ENCODE results near the gene DNAH3. TPM values are rescaled to one million over a fixed set of nuclear protein-coding genes. Genes with fewer than 3 reads are reported as not detected.

The DNAH3 gene
- total RNA-seq, 2 donors from 2014 or later: 0.02 TPM; not detected in 1

DNA sequence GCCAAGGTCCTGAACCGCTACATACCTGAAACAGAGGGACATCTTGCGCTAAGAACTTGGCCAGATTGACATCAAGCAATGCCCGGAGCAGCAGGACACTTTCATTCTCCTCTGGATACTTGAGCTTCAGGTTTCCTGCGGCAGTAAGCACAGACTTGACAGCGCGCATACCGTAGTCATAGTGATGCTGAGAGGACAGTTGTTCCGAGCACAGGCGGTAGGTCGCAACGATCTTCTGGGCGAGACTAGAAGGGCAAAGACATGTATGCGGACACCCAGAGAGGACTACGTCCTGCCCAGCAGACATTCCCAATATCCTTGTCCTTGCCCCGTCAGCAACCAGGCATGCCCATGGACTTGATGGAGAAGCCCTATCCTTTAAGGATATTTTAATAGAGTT lies 112.9 kb downstream of the DNAH3 start:
- Mint-ChIP-seq H3K4me1 (ENCODE audit: low read depth) (no peaks in the 10 kb centered on the region), H3K27me3 (ENCODE audit: low read depth) (peaks cover 7% of the 10 kb centered on the region), H3K4me3 (no peak overlapping the region), H3K36me3 (ENCODE audit: insufficient read depth in 2 of 2) (no peaks in the 10 kb centered on the region), H3K9me3 (no peaks in the 10 kb centered on the region), H3K27ac (no peak overlapping the region)
- no peak for DNase-seq
- no peak for ATAC-seq (replicated peaks in 1 of 2)

GRCh38 chr16:21037168-21037567 lies 113.5 kb downstream of the DNAH3 start:
- Mint-ChIP-seq H3K9me3 (no peaks in the 10 kb centered on the region), H3K27me3 (ENCODE audit: low read depth) (peaks cover 7% of the 10 kb centered on the region), H3K4me1 (ENCODE audit: low read depth) (no peaks in the 10 kb centered on the region), H3K27ac (no peak overlapping the region), H3K36me3 (ENCODE audit: insufficient read depth in 2 of 2) (no peaks in the 10 kb centered on the region), H3K4me3 (no peak overlapping the region)
- no peak for ATAC-seq (replicated peaks in 1 of 2)
- DNase-seq: no peak

- Mint-ChIP-seq H3K9me3 (no peaks in the 10 kb centered on the region), H3K27ac (no peak overlapping the region), H3K27me3 (ENCODE audit: low read depth) (peaks cover 14% of the 10 kb centered on the region), H3K4me1 (ENCODE audit: low read depth) (no peaks in the 10 kb centered on the region), H3K4me3 (no peak overlapping the region), H3K36me3 (ENCODE audit: insufficient read depth in 2 of 2) (no peaks in the 10 kb centered on the region)
- ATAC-seq (replicated peaks in 1 of 2) (no peak), DNase-seq (no peak)
Observed at GRCh38 chr16:21036471-21036870, 114.2 kb downstream of the DNAH3 start.

GRCh38 chr16:21033704-21034103 lies 116.9 kb downstream of the DNAH3 start:
- DNase-seq (no peak), ATAC-seq (replicated peaks in 1 of 2) (no peak)
- Mint-ChIP-seq H3K4me1 (ENCODE audit: low read depth) (no peaks in the 10 kb centered on the region), H3K27me3 (ENCODE audit: low read depth) (peaks cover 20% of the 10 kb centered on the region), H3K9me3 (no peaks in the 10 kb centered on the region), H3K4me3 (no peak overlapping the region), H3K27ac (no peak overlapping the region), H3K36me3 (ENCODE audit: insufficient read depth in 2 of 2) (no peaks in the 10 kb centered on the region)

GRCh38 chr16:21033264-21033663 lies 117.4 kb downstream of the DNAH3 start:
- Mint-ChIP-seq H3K36me3 (ENCODE audit: insufficient read depth in 2 of 2) (no peaks in the 10 kb centered on the region), H3K27ac (no peak overlapping the region), H3K4me3 (no peak overlapping the region), H3K9me3 (no peaks in the 10 kb centered on the region), H3K4me1 (ENCODE audit: low read depth) (no peaks in the 10 kb centered on the region), H3K27me3 (ENCODE audit: low read depth) (peaks cover 20% of the 10 kb centered on the region)
- no peak for DNase-seq
- no peak for ATAC-seq (replicated peaks in 1 of 2)

DNA sequence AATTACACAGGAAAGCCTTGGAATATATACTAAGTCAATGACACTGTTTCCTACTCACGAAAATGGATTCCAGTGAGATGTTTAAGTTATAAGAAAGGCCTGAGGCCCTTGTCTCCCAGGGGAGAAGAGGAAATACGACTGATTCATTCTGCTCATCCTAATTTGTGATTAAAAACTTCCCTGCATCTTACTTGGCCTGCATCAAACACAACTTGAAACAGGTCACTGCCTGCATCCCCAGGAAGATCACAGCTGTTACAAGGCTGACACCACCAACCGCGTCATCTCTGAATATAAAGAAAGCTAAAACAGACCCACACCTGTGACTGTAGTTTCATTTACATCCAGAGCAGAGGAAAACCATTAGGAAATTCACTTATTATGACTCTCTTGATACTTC lies 121.9 kb downstream of the DNAH3 start:
- ATAC-seq (replicated peaks in 1 of 2) (no peak), DNase-seq (no peak)
- H3K27ac Mint-ChIP-seq: no peak overlapping the region
- H3K27me3 Mint-ChIP-seq (ENCODE audit: low read depth): peaks cover 14% of the 10 kb centered on the region
- H3K36me3 Mint-ChIP-seq (ENCODE audit: insufficient read depth in 2 of 2): no peaks in the 10 kb centered on the region
- no peak overlapping the region for H3K4me3 Mint-ChIP-seq
- peaks cover 4% of the 10 kb centered on the region for H3K4me1 Mint-ChIP-seq (ENCODE audit: low read depth)
- no peaks in the 10 kb centered on the region for H3K9me3 Mint-ChIP-seq

DNA sequence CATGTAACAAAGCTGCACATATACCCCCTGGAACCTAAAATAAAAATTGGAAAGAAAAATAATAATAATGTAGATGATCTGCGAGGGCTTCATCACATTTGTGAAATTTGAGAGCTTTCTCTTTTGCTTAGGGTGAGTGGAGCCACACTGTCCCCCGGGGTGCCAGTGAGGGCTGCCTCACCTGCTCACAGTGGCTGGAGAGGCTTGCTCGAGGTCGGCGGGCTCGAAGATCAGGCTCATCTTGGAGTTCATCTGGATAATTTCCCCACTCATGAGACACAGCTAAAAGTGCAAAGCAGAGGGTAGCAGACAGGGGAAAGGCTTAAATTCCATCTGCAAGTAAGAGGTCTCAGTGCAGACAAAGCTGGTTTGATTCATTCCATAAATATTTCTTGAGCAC lies 123.8 kb downstream of the DNAH3 start:
- peaks cover 7% of the 10 kb centered on the region for H3K4me1 Mint-ChIP-seq (ENCODE audit: low read depth)
- no peak for ATAC-seq (replicated peaks in 1 of 2)
- peaks cover 10% of the 10 kb centered on the region for H3K27me3 Mint-ChIP-seq (ENCODE audit: low read depth)
- DNase-seq: no peak
- no peaks in the 10 kb centered on the region for H3K36me3 Mint-ChIP-seq (ENCODE audit: insufficient read depth in 2 of 2)
- no peaks in the 10 kb centered on the region for H3K9me3 Mint-ChIP-seq
- no peak overlapping the region for H3K27ac Mint-ChIP-seq
- no peak overlapping the region for H3K4me3 Mint-ChIP-seq

DNA sequence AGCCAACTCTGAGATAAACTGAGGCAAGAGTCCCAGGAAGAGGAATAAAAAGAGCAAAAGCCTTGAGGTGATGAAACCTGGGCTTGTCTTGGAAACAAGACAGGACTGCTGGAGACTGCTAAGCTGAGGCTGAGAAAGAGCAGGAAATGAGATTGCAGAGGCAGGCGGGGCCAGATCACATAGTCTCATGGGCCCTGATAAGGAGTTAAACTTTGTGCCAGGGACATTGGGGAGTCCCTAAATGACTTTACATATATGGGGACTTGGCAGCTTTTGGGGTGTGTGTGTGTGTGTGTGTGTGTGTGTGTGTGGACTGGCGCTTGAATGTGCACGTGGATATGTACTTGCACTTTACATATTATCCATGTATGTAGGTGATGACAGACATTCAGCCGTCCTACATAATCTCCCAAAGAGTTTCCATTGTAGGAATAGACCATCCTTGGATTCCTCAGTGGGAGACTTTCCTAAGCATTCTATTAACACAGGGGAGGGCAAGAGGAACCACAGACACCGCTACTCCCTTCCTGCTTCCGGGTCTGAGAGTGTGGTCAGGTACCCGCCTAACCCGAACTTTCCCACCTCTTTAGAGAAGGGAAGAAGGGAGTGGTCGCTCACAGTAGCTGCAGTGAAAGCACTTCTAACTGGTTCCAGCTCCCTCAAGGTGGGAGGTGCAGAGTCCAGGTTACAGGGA lies 127.0 kb downstream of the DNAH3 start:
- Mint-ChIP-seq H3K36me3 (ENCODE audit: insufficient read depth in 2 of 2) (no peaks in the 10 kb centered on the region), H3K4me3 (no peak overlapping the region), H3K9me3 (no peaks in the 10 kb centered on the region), H3K27ac (no peak overlapping the region), H3K4me1 (ENCODE audit: low read depth) (peaks cover 7% of the 10 kb centered on the region), H3K27me3 (ENCODE audit: low read depth) (no peaks in the 10 kb centered on the region)
- peak in 1 of 2 donors; percentile 35 for ATAC-seq (replicated peaks in 1 of 2)
- DNase-seq: no peak

GRCh38 chr16:21021316-21021715 lies 129.3 kb downstream of the DNAH3 start:
- H3K4me1 Mint-ChIP-seq (ENCODE audit: low read depth): peaks cover 7% of the 10 kb centered on the region

DNA sequence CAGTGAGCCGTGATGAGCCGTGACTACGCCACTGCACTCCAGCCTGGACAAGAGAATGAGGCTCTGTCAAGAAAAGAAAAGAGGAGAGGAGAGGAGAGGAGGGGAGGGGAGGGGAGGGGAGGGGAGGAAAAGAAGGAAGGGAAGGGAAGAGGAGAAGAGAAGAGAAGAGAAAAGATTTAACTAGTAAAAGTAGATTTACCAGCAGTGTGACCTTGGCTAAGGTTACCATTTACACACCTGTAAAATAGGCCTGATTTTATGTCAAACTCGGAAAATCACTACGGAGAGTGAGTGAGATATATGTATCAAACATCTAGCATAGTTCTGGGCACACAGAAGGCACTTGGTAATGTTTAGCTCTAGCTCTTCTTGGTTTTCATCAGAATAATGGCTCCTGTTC lies 140.8 kb downstream of the DNAH3 start:
- Mint-ChIP-seq H3K36me3 (ENCODE audit: insufficient read depth in 2 of 2) (no peaks in the 10 kb centered on the region), H3K4me1 (ENCODE audit: low read depth) (no peaks in the 10 kb centered on the region), H3K27ac (no peak overlapping the region), H3K27me3 (ENCODE audit: low read depth) (peaks cover 20% of the 10 kb centered on the region), H3K9me3 (peaks cover 2 to 3% of the 10 kb centered on the region in 2 donors), H3K4me3 (no peak overlapping the region)
- DNase-seq (no peak), ATAC-seq (replicated peaks in 1 of 2) (no peak)

More at GRCh38 chr16:21021316-21021715, 129.3 kb downstream of the DNAH3 start:
- Mint-ChIP-seq H3K27me3 (ENCODE audit: low read depth) (peaks cover 5% of the 10 kb centered on the region), H3K9me3 (no peaks in the 10 kb centered on the region), H3K27ac (no peak overlapping the region), H3K36me3 (ENCODE audit: insufficient read depth in 2 of 2) (no peaks in the 10 kb centered on the region), H3K4me3 (no peak overlapping the region)
- no peak for DNase-seq
- no peak for ATAC-seq (replicated peaks in 1 of 2)

DNA sequence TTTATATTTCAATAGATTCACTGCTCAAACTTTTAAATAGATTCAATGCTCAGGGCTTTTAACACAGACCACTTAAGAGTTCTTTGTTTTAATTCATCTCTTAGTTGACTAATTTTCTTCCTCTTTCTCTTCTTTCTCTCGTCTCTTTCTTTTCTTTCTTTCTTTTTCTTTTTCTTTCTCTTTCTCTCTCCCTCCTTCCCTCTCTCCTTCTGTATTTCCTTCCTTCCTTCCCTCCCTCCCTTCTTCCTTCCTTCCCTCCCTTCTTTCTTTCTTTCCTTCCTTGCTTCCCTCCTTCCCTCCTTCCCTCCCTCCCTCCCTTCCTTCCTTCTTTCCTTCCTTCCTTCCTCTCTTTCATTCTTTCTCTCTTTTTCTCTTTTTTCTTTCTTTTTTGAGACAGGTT lies 145.6 kb downstream of the DNAH3 start:
- no peaks in the 10 kb centered on the region for H3K4me1 Mint-ChIP-seq (ENCODE audit: low read depth)

GRCh38 chr16:21001262-21001661 lies 149.4 kb downstream of the DNAH3 start:
- peaks cover 9% of the 10 kb centered on the region for H3K27me3 Mint-ChIP-seq (ENCODE audit: low read depth)
- H3K27ac Mint-ChIP-seq: no peak overlapping the region
- no peaks in the 10 kb centered on the region for H3K36me3 Mint-ChIP-seq (ENCODE audit: insufficient read depth in 2 of 2)
- no peak for ATAC-seq (replicated peaks in 1 of 2)
- DNase-seq: peak; percentile 23 to 29
- no peak overlapping the region for H3K4me3 Mint-ChIP-seq
- no peaks in the 10 kb centered on the region for H3K4me1 Mint-ChIP-seq (ENCODE audit: low read depth)
- no peaks in the 10 kb centered on the region for H3K9me3 Mint-ChIP-seq

More for the DNA sequence above, 145.6 kb downstream of the DNAH3 start:
- ATAC-seq (replicated peaks in 1 of 2): no peak
- Mint-ChIP-seq H3K27ac (no peak overlapping the region), H3K9me3 (no peaks in the 10 kb centered on the region), H3K36me3 (ENCODE audit: insufficient read depth in 2 of 2) (no peaks in the 10 kb centered on the region), H3K4me3 (no peak overlapping the region), H3K27me3 (ENCODE audit: low read depth) (peaks cover 26% of the 10 kb centered on the region)
- no peak for DNase-seq

DNA sequence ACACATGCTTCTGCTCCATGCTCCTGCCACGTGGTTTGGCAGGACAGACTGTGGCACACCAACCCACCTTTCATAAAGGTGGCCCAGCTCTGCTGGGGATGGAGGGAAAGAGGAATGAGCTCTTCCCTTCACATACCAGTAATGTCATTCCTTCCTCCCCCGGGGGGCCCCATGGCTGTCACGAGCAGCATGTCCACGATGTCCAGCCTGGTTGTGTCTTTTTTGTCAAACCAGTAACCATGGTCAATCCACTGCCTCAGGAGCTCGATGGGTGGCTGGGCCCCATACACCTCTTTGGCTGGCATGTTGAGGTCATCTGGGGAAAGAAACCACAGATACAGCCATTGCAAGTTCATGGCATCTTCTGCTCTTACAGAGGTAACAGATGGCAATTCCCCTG lies 153.5 kb downstream of the DNAH3 start:
- no peaks in the 10 kb centered on the region for H3K4me1 Mint-ChIP-seq (ENCODE audit: low read depth)
- ATAC-seq (replicated peaks in 1 of 2) (no peak), DNase-seq (no peak)
- no peak overlapping the region for H3K4me3 Mint-ChIP-seq
- peaks cover 6% of the 10 kb centered on the region for H3K27me3 Mint-ChIP-seq (ENCODE audit: low read depth)
- H3K27ac Mint-ChIP-seq: no peak overlapping the region
- no peaks in the 10 kb centered on the region for H3K9me3 Mint-ChIP-seq
- H3K36me3 Mint-ChIP-seq (ENCODE audit: insufficient read depth in 2 of 2): no peaks in the 10 kb centered on the region

- no peaks in the 10 kb centered on the region for H3K9me3 Mint-ChIP-seq
- H3K4me3 Mint-ChIP-seq: no peak overlapping the region
- H3K36me3 Mint-ChIP-seq (ENCODE audit: insufficient read depth in 2 of 2): no peaks in the 10 kb centered on the region
Observed at GRCh38 chr16:20995711-20996110, 154.9 kb downstream of the DNAH3 start.

More at GRCh38 chr16:20995711-20996110, 154.9 kb downstream of the DNAH3 start:
- no peak for ATAC-seq (replicated peaks in 1 of 2)
- no peak for DNase-seq
- Mint-ChIP-seq H3K4me1 (ENCODE audit: low read depth) (no peaks in the 10 kb centered on the region), H3K27me3 (ENCODE audit: low read depth) (peaks cover 6% of the 10 kb centered on the region), H3K27ac (no peak overlapping the region)
